NCI-H146 treated with DMSO at 0.1 percent for 48 hours (cell line): ENCODE data around the gene SH3YL1.

Experiments used
- DNase-seq: peaks from one replicate; lab custom pipeline; 2025; ENCODE audit not compliant: unreplicated experiment; lab: John Stamatoyannopoulos, UW

SH3YL1 gene

DNA sequence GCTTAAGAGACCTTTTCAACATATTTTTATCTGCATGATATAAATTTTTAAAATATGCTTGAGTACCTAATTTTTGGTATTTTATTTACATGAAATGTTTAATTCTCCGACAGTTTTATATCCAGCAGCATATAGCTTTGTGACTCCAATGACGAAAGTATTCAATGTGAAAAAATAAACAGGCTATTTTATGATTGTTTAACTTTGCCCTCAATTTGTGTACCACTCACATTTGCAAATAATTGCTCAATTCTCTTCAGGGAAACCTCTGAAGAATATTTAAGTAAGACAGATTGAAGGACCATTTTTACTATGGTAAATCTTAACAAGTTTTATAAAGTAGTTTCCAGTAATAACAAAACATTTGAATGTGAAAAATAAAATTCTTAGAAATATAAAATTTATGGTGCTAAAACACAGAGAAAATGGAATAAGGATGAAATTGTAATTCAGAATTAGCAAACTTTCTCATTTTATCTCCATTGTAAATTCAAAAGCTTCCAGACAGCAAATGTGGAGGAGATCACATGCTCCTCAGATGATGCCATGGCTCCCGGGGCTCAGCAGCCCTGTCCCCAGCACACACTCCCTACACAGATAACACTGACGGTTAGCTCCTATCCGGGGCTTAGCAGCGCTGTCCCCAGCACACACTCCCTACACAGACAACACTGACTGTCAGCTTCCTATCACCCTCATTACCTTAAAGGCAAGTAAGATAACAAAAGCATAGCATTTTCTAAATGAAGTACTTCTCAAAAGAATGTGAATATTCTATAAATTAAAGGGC is 39.7 kb downstream of the SH3YL1 start:
- no peak for DNase-seq

DNA sequence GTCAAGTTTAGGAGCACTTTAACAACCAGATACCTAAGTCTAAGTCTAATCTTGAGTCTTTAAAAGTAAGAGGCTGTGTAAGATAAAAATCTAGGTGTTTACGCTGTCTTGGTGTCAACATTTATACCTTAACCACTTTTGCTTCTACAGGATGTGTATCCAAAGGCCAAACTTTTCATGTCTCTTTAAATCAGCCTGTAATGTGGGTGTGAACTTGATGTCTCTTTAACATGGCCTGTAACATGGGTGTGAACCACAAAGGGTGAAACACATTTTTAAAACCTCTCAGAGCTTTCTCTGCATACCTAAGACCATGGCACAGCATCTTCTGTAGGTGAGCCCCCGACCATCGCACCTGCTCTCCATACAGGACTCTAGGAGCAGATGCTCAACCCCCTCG is 40.4 kb downstream of the SH3YL1 start:
- no peak for DNase-seq

DNA sequence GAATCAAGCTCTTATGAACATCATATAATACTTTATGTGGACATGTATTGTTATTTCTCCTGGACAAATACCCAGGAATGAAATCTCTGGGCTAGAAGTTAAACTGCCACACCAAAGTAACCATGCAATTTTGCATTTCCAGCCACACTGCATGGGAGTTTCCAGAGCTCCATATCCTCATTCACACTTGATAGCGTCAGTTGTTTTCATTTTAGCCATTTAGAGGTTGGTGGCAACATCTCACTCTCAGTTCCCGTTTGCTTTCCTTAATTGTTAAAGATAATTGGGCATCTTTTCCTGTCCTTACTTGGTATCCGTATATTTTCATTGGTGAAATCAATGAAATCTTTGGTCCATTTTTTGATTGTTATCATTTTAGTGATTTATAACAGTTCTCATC is 47.8 kb downstream of the SH3YL1 start:
- no peak for DNase-seq

DNA sequence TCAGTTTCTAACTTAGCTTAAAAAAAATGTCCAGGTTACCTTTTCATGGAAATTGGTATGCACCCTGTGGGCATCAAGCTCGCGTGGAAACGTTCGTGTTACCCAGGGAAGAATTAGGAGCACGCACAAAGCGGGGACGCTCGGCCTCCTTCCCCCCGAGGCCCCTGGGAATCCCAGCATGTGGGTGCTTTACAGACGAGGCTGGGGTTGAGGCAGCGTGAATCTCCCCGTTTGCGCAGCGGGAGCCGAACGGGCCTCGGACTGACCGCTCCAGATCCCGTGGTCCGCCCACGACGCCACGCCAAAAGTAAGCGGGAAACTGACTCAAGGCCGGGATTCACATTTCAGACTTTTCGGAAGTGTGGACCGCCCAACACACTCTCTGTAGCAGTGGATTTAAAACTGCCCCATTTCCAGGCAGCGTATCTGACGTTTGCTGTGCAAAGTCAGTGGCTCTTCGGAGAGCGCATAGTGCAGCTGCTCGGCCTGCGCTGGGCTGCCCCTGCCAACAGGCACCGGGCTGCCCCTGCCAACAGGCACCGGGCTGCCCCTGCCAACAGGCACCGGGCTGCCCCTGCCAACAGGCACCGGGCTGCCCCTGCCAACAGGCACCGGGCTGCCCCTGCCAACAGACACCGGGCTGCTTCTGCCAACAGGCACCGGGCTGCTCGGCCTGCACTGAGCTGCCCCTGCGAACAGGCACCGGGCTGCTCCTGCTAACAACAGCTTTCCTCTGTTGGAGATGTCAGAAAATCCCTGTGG is 49.7 kb downstream of the SH3YL1 start:
- DNase-seq: no peak

DNA sequence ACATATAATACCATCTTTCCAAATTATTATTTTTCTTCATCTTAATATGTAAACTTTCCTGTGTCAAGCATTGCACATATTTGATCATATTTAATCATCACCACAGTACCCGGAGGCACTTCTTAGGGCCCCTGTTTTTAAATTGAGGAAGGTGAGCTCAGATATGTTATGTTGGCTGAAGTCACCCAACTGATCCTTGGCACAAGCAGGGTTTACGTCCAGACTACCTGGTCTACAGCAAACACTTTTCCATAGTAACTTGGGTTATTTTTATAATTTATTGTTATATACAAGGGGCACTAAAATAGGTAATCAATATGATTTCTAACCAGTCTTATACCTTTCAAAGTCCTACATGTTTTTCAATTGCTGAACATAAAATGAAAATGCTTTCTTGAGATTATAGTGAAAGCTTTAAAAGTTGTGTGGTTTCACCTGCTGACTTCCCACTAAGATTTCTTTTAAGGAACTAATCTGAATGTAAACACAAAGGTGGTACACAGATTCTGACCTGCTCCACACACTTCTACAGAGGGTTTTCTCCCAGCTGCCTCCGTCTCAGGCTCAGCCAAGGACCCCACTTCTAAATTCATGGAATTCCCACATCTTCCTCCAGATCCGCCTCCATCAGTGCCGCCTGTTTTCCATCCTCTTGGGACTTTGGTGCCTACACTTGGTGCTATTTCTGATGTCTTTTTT is 52.2 kb downstream of the SH3YL1 start:
- DNase-seq: no peak

DNA sequence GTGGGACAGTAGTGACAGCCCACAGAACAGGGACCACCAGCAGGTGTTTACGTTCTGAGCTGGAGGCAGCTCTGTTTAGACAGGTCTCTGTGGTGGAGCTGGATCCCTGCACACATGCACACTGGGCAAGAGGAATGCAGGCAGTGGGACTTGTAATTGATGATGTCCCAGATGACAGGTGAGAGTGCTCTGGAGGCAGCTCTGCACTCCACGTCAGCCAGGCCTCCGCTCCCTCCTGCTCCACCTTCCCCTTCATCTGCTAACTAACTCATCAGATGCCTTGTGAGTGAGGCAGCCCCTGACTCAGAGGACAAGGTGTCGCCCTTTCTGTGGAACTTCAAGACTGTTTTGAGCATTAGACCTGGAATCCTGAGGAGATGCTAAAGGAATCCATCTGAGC is 53.2 kb downstream of the SH3YL1 start:
- no peak for DNase-seq

DNA sequence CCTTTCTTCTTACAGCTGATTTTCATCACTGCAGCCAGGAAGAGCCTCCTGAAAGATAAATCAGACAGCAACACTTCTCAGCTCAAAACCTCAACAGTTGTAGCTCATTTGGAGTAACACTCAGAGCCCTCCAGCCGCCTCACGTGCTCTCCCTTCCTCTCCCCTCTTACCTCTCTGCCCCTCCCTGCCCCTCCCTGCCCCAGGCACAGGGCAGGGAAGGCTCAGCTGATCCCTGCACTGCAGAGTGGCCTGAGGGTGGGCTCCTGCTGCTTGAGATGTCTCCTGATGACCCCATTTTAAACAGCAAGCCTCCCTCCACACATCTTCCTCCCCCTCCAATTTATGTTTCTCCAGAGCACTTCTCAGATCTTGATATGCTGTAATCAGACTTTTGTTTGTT is 54.4 kb downstream of the SH3YL1 start:
- DNase-seq: no peak

DNA sequence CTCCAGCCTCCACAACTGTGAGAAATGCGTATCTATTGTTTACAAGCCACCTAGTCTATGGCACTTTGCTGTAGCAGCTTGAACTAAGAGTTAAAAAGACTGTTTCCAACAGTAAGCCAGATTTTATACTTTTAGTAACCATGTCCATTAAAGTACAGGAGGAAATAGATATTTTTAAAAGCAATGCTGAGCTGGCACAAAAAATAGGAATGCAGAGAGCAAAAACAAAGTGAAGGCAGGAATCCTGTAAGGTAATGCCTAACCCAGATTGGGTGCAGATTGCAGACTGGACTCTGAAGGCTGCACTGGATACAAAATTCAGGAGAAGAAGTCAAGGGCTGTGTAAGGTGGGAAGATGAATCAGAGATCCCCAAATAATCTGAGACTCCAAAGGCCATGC is 55.5 kb downstream of the SH3YL1 start:
- DNase-seq: no peak

DNA sequence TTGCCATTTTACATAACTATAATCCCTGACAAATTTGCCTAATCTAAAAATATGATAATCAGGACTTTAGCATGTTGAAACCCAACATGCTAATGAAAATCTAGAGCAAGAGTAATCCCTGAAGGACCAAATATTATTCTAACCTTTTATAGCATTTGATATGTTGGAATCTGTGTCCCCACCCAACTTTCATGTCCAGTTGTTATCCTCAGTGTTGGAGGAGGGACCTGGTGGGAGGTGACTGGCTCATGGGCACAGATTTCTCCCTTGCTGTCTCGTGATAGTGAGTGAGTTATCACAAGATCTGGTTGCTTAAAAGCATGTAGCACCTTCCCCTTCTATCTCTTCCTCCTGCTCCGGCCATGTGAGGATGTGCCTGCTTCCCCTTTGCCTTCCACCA is 59.8 kb downstream of the SH3YL1 start:
- DNase-seq: no peak

DNA sequence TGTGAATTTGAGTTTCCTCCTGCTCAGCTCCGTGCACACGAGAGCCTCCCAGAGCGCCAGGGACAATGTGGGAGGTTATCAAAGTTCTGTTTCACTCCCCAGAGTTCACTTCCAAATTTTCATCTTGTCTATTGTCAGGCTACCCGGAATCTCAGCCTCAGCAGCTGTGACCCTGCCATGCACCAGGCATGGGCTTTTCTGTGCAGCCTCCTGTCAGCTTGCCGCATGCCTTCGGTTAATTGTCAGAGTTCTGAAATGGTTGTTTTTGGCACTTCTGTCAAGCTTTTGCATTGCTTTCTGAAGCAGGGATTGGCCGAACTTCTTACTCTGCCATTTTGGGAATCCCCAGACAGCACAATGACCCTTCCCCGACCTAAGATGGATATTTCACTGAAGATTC is 60.4 kb downstream of the SH3YL1 start:
- no peak for DNase-seq

DNA sequence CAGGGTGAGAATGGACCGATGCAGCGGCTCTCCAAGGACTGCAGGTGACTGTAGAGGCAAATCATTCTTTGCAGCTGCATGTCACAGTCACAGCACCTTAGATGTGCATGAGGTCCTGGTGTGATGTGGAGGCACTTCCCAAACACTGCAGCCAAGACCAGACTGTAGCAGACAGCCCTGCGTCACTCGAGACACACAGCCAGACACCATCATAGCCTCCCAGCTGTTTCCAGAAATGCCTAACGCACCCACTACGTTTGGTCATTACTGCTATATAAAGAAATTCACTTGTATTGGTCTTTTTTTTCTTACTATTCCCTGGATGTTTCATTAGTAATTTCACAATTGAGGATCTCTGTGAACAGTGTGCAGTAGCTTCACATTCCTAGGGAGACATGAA is 60.9 kb downstream of the SH3YL1 start:
- DNase-seq: no peak

DNA sequence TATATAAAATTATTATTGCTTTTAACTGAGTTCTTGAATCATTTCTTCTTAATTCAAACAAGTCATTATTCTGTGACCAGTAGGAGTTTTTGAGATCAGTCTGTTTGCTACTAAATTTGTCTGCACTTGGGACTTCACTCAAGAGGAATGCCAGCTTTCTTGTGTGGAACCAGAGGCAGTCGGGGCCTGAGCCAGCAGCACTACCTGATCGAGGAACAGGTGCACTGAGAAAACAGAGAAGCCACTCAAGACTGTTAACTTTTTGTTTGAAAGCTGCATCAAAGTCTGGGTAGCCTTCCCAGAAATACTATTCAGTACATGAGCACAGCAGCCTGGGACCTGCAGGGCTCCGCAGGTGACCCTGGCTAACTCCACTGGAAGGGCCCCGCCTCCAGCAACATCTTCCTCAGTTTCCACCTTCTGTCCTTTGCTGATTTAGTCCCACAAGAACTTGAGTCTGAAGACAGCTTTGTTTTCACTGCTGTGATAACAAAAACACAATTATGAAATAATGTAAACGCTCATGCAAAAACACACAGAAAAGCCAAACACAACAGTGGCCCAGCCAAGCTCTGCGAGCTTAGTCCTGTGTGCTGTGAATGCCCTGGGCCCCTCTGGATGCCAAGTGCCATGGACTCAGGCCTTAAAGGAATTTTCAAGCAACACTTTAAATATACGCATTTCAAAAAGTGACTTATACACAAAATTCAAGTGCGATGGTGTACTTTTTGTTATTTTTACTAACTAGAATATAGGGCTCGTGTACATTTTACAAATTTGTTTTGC is 62.0 kb downstream of the SH3YL1 start:
- DNase-seq: no peak

DNA sequence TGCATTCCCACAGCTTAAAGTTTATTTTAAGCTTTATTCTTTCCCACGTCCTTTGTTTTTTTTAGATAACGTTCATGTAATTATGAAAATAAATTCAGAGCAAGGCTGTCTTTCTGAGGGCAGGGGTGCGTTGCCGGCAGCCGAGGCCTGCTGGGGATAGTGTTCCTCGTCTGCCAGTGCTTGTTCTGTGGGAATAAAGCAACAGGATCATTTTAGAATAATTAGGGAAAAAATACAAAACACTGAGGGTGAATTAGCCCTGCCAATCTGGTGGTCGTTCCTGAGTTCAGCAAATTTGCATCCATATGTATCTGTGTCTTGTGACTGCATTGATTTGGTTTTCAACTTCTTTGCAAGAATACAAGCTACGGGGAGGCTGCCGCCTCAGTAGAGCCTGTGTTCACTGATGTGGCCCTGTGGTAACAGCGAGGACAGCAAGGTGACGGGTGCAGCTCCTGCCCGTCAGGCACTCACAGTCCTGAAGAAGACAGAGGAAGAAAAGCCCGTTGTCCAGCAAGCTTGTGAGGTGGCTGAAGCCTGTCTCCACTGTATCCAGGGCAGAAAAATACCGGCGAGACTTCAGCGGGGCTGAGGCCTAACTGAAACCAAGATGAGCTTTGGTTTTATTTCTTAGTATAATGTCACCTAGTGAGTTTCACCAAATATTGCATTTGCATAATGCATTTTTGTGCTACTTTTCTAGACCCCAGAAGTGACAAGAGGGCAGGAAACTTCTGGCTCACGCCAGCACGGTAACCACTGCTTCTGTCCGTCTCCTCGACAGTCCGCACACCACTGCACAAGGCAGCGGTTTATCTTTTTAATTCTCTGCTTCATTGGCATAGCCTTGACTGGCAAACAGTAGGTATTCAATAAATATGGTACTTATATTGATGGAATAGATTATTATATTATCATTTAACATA is 64.5 kb downstream of the SH3YL1 start:
- no peak for DNase-seq

DNA sequence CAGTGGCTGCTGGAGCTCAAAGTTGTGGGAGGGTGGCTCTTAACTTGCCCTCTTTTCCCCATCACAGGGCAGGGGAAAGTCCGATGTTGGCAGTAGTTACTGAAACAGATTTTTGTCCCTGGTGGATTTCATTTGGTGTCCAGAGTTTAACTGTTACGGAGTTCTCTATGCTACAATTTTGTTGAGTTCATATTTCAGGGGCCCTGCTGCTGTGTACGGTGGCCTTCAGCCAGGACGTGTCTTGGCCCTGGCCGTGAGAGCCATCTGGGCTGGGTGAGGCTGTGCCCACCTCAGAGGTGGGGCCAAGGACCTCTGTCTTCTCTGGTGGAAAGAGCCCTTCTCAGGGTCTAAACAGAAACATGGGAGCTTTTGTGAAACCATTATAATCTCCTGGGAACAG is 67.4 kb downstream of the SH3YL1 start:
- no peak for DNase-seq

DNA sequence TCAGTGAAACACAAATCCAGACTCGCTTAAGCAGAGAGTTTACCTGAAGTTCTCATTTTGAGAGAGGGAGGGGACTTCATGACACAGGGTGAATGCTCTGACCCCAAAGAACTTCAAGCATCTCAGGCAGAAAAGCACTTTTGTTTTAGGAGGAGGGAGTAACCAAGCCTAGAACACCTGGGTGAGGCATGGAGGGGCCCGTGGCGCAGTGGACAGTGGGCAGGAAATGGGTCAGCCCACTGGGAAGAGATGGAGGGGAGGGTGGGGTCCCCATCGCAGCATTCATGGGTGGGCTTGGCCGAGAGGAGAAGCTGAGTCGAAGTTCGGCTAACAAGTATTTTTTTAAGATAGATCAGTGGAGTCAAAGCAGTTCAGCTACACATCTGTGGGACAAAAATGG is 67.9 kb downstream of the SH3YL1 start:
- DNase-seq: no peak

DNA sequence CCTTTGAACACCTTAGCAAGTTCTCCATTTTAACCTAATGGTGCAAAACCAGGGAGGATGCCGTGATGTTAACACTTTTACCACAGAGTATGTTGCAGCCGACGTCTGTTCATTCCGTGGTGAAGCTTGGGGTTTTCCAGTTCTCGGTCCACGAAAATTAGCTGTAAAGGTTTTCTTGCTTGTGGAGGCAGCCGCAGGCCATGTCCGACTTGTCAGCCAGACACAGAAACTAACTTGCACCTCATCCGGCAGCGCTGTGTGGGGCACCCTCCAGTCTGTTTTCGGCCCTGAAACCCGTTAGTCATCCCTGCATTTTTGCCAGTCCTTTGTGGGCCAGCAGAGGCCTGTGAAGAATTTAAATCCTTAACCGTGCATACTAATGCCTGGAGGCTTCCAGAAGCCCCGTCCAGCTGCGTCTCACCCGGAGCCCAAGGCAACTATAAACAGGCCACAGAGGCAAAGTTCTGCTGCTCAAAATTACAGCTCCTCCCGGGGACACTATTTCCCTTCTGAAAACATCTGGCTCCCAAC is 70.6 kb downstream of the SH3YL1 start:
- DNase-seq: no peak

DNA sequence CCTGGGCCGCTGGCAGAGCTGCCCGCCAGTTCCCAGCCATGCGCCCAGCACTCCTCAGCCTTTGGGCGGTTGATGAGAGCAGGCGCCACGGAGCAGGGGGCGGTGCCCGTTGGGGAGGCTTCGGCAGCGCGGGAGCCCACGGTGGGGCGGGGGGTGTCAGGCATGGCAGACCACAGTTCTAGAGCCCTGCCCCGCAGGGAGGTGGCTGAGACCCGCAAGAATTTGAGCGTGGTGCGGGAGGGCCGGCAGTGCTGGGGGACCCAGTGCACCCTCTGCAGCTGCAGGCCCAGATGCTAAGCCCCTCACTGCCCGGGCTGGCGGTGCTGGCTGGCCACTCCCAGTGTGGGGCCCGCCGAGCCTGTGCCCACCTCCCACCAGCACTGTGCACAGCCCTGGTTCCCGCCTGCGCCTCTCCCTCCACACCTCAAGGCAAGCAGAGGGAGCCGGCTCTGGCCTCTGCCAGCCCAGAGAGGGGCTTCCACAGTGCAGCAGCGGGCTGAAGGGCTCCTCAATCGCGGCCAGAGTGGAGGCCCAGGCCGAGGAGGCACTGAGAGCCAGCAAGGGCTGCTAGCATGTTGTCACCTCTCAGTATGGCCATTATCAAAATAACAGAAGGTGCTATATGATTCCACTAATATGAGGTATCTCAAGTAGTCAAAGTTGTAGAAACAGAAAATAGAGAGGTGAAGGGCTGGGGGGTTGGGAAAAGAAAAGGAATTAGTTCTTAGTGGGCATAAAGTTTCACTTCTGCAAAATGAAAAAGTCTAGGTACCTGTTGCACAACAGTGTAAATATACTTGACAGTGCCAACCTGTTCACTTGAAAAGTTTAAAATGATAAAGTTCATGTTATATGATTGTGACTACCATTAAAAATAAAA is 72.3 kb downstream of the SH3YL1 start:
- no peak for DNase-seq

DNA sequence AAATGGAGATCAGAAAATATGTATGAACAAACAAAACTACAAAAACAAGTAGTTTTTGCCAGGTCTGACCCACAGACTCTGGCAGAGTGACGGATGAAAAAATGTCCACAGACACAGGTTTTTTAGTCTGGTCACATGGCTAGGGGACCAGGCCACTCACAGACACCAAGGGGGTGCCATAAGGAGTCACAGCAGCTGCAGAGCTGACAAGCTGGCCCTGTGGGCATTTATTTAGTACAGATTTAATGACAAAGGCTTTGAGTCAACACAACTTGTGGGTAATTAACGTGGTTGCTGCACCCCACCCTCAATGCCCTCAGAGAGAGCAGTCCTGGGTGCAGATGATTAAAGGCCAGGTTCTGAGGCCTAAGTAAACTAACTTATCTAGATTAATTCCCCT is 76.0 kb downstream of the SH3YL1 start:
- DNase-seq: no peak

DNA sequence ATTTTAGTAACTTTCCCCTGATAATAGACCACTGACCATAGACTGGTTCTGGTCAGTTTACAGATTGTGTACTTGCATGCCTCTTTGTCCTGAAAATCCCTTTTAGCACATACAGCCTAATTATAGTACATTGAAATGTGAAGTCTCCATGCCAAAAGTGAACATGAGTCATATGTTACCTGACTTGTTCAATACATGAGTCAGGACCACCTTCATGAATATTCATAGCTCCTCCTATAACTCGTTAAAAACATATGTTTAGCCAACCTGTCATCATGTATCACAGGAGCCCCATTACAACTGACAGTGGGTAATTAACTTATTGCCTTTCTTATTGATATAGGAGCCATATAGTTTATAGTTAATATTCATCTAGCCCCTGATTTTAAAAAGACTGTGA is 78.6 kb downstream of the SH3YL1 start:
- DNase-seq: no peak
